Measurements from ENCODE around the gene CEP112.

- no peak for TF ChIP-seq CTCF (conservative IDR thresholded peaks at IDR 0.05; ENCODE audit: low read depth, low read length)
- TF ChIP-seq RFX5 (IDR thresholded peaks at IDR 0.05; ENCODE audit: low read depth, low read length): no peak
- no peak for TF ChIP-seq RAD21 (IDR thresholded peaks at IDR 0.05; ENCODE audit: low read length)
- TF ChIP-seq POLR2A (IDR thresholded peaks at IDR 0.05; ENCODE audit: low read depth, low read length): no peak
Observed at GRCh38 chr17:66087073-66087472, 104.9 kb downstream of the CEP112 start.

Data from IMR-90 (cell line).